SK-N-SH treated with all-trans-retinoic acid at 6 μM for 48 hours (cell line): ENCODE results near the gene DENND5A.

Source experiments
- ATAC-seq: fragments of 200-7000 bp; cut with Tn5 transposase; 3 replicates; pipeline ENCODE4 v1.9.1; 2020; ENCODE audit warnings: mild to moderate bottlenecking, moderate library complexity
- ARNTL ChIP-seq: fragments of 450-650 bp; formaldehyde crosslinking; IDR thresholded peaks from 2 replicates; pipeline ENCODE4 v1.5.0; 2020; ENCODE audit warnings: low read depth, mild to moderate bottlenecking, moderate library complexity, borderline replicate concordance
- BACH2 ChIP-seq: fragments of 250-450 bp; sonication (Bioruptor Pico); IDR thresholded peaks from 2 replicates; pipeline ENCODE4 v1.9.0; 2021; ENCODE audit warnings: mild to moderate bottlenecking, borderline replicate concordance
- CREB5 ChIP-seq: fragments of 250-450 bp; sonication (Bioruptor Pico); IDR thresholded peaks from 2 replicates; pipeline ENCODE4 v1.5.1; 2020; ENCODE audit warnings: low read depth, mild to moderate bottlenecking, moderate library complexity
- CSDC2 ChIP-seq: fragments of 250-450 bp; sonication (Bioruptor Pico); IDR thresholded peaks from 2 replicates; pipeline ENCODE4 v1.5.0; 2020; ENCODE audit warnings: mild to moderate bottlenecking, moderate library complexity
- CSRNP3 ChIP-seq: fragments of 250-450 bp; sonication (Bioruptor Pico); IDR thresholded peaks from 2 replicates; pipeline ENCODE4 v1.5.1; 2021; ENCODE audit warnings: mild to moderate bottlenecking, moderate library complexity
- ESRRG ChIP-seq: fragments of 250-450 bp; sonication (Bioruptor Pico); IDR thresholded peaks from 2 replicates; pipeline ENCODE4 v1.6.1; 2021; ENCODE audit warnings: mild to moderate bottlenecking
- GLIS3 ChIP-seq: fragments of 250-450 bp; sonication (Bioruptor Pico); IDR thresholded peaks from 2 replicates; pipeline ENCODE4 v1.5.0; 2020; ENCODE audit warnings: mild to moderate bottlenecking, moderate library complexity
- ISL1 ChIP-seq: fragments of 250-450 bp; sonication (Bioruptor Pico); IDR thresholded peaks from 2 replicates; pipeline ENCODE4 v2.1.2; 2022; ENCODE audit warnings: mild to moderate bottlenecking, moderate library complexity
- POU6F1 ChIP-seq: fragments of 250-450 bp; sonication (Bioruptor Pico); IDR thresholded peaks from 2 replicates; pipeline ENCODE4 v1.8.0; 2021; ENCODE audit warnings: low read depth, mild to moderate bottlenecking, moderate library complexity, borderline replicate concordance
- PPARA ChIP-seq: fragments of 250-450 bp; sonication (Bioruptor Pico); IDR thresholded peaks from 2 replicates; pipeline ENCODE4 v1.5.0; 2020; ENCODE audit warnings: mild to moderate bottlenecking, borderline replicate concordance
- RARB ChIP-seq: fragments of 250-450 bp; sonication (Bioruptor Pico); IDR thresholded peaks from 2 replicates; pipeline ENCODE4 v1.8.0; 2021; ENCODE audit warnings: mild to moderate bottlenecking, moderate library complexity
- SNAI2 ChIP-seq: fragments of 250-450 bp; sonication (Bioruptor Pico); IDR thresholded peaks from 2 replicates; pipeline ENCODE4 v1.5.0; 2020; ENCODE audit warnings: mild to moderate bottlenecking, moderate library complexity
- TCF4 ChIP-seq: fragments of 250-450 bp; sonication (Bioruptor Pico); IDR thresholded peaks from 2 replicates; pipeline ENCODE4 v1.8.0; 2021; ENCODE audit warnings: mild to moderate bottlenecking, moderate library complexity, borderline replicate concordance
- TOX ChIP-seq: fragments of 250-450 bp; sonication (Bioruptor Pico); IDR thresholded peaks from 2 replicates; pipeline ENCODE4 v1.8.0; 2021; ENCODE audit warnings: mild to moderate bottlenecking, moderate library complexity, borderline replicate concordance
- TSHZ2 ChIP-seq: fragments of 250-450 bp; sonication (Bioruptor Pico); IDR thresholded peaks from 2 replicates; pipeline ENCODE4 v1.5.0; 2020; ENCODE audit warnings: mild to moderate bottlenecking, moderate library complexity
- ZC3H10 ChIP-seq: fragments of 250-450 bp; sonication (Bioruptor Pico); IDR thresholded peaks from 2 replicates; pipeline ENCODE4 v1.5.1; 2021; ENCODE audit warnings: mild to moderate bottlenecking, moderate library complexity
- ZFP3 ChIP-seq: fragments of 250-450 bp; sonication (Bioruptor Pico); IDR thresholded peaks from 2 replicates; pipeline ENCODE4 v1.5.0; 2020; ENCODE audit warnings: mild to moderate bottlenecking, moderate library complexity
- ZFP30 ChIP-seq: fragments of 450-650 bp; formaldehyde crosslinking; IDR thresholded peaks from 2 replicates; pipeline ENCODE4 v1.5.0; 2022; ENCODE audit warnings: mild to moderate bottlenecking, moderate library complexity
- ZNF565 ChIP-seq: fragments of 450-650 bp; formaldehyde crosslinking; conservative IDR thresholded peaks from 2 replicates; pipeline ENCODE4 v1.5.0; 2020; ENCODE audit warnings: low read depth, mild to moderate bottlenecking, moderate library complexity
- ZNF70 ChIP-seq: fragments of 450-650 bp; formaldehyde crosslinking; IDR thresholded peaks from 2 replicates; pipeline ENCODE4 v1.5.0; 2020; ENCODE audit warnings: mild to moderate bottlenecking, moderate library complexity
- ZNF8 ChIP-seq: fragments of 450-650 bp; formaldehyde crosslinking; IDR thresholded peaks from 2 replicates; pipeline ENCODE4 v1.5.0; 2020; ENCODE audit warnings: mild to moderate bottlenecking, moderate library complexity
- TF ChIP-seq, protein P1 (sequence below): fragments of 250-450 bp; sonication (Bioruptor Pico); IDR thresholded peaks from 2 replicates; pipeline ENCODE4 v1.8.0; 2020; ENCODE audit warnings: mild to moderate bottlenecking, moderate library complexity, borderline replicate concordance

The DENND5A gene

GRCh38 chr11:9184516-9184915 lies 80.6 kb downstream of the DENND5A start:
- TF ChIP-seq RARB, result no peak
- TF ChIP-seq CSRNP3, result no peak
- TF ChIP-seq ISL1 (CRISPR knock-in tag), result no peak
- TF ChIP-seq CREB5 (CRISPR knock-in tag), result no peak
- TF ChIP-seq, protein P1, sequence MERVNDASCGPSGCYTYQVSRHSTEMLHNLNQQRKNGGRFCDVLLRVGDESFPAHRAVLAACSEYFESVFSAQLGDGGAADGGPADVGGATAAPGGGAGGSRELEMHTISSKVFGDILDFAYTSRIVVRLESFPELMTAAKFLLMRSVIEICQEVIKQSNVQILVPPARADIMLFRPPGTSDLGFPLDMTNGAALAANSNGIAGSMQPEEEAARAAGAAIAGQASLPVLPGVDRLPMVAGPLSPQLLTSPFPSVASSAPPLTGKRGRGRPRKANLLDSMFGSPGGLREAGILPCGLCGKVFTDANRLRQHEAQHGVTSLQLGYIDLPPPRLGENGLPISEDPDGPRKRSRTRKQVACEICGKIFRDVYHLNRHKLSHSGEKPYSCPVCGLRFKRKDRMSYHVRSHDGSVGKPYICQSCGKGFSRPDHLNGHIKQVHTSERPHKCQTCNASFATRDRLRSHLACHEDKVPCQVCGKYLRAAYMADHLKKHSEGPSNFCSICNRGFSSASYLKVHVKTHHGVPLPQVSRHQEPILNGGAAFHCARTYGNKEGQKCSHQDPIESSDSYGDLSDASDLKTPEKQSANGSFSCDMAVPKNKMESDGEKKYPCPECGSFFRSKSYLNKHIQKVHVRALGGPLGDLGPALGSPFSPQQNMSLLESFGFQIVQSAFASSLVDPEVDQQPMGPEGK (CRISPR knock-in tag), result no peak
- no peak for TF ChIP-seq BACH2 (CRISPR knock-in tag)
- TF ChIP-seq ZNF70 (CRISPR knock-in tag), result no peak
- TF ChIP-seq ZNF8 (CRISPR knock-in tag), result no peak
- no peak for TF ChIP-seq TSHZ2 (CRISPR knock-in tag)
- TF ChIP-seq TOX (CRISPR knock-in tag), result no peak
- no peak for TF ChIP-seq POU6F1 (CRISPR knock-in tag)
- TF ChIP-seq ZFP3 (CRISPR knock-in tag), result no peak
- TF ChIP-seq GLIS3, result no peak
- TF ChIP-seq ZC3H10, result no peak
- no peak for TF ChIP-seq ESRRG
- TF ChIP-seq PPARA (CRISPR knock-in tag), result no peak
- no peak for TF ChIP-seq SNAI2 (CRISPR knock-in tag)
- TF ChIP-seq CSDC2 (CRISPR knock-in tag), result no peak
- ATAC-seq, result no peak

- TF ChIP-seq ZFP30 (CRISPR knock-in tag) (no peak), BACH2 (CRISPR knock-in tag) (no peak), TOX (CRISPR knock-in tag) (no peak), TCF4 (no peak), ZNF8 (CRISPR knock-in tag) (no peak), GLIS3 (no peak), PPARA (CRISPR knock-in tag) (no peak), CSRNP3 (no peak), ZNF565 (CRISPR knock-in tag) (no peak), RARB (no peak), ZFP3 (CRISPR knock-in tag) (no peak), ARNTL (no peak), ISL1 (CRISPR knock-in tag) (no peak)
- no peak for ATAC-seq
These were observed 82.8 kb downstream of the DENND5A start for GRCh38 chr11:9182180-9182871.
